GM12892 (cell line): ENCODE results near the gene TARP.
A peak's percentile ranks its signal among the peaks of the same experiment; 100 is the strongest.

Experiments
- DNase-seq: peaks from one replicate; pipeline ENCODE4 v3.0.0; 2011; ENCODE audit not compliant: insufficient read length
- FAIRE-seq: peaks from 2 replicates; lab custom pipeline; 2011; peaks lifted over from hg19 to GRCh38; lab: Jason Lieb, UNC
- POLR2A ChIP-seq: IDR thresholded peaks from 2 replicates; pipeline ENCODE4 v1.6.1; 2011; ENCODE audit warnings: low read depth, low read length, control low read depth
- POLR2AphosphoS5 ChIP-seq: IDR thresholded peaks from 2 replicates; pipeline ENCODE4 v1.6.1; 2011; ENCODE audit warnings: low read depth, low read length, control low read depth
- TAF1 ChIP-seq: IDR thresholded peaks from 2 replicates; pipeline ENCODE4 v1.6.1; 2011; ENCODE audit warnings: low read depth, mild to moderate bottlenecking, control low read depth, low read length, borderline replicate concordance

TARP gene

GRCh38 chr7:38217672-38218071 lies 55.8 kb downstream of the TARP start:
- TF ChIP-seq TAF1: no peak
- no peak for TF ChIP-seq POLR2AphosphoS5
- no peak for TF ChIP-seq POLR2A
- no peak for DNase-seq
- FAIRE-seq: no peak

GRCh38 chr7:38215735-38216670 lies 57.4 kb downstream of the TARP start:
- DNase-seq: peak; percentile 31
- TF ChIP-seq POLR2AphosphoS5 (no peak), TAF1 (no peak)
- FAIRE-seq: peak; percentile 89

- TF ChIP-seq POLR2A: no peak
- no peak for TF ChIP-seq TAF1
- no peak for TF ChIP-seq POLR2AphosphoS5
- FAIRE-seq (no peak), DNase-seq (no peak)
These were observed 58.3 kb downstream of the TARP start for GRCh38 chr7:38215115-38215514.

- FAIRE-seq (no peak), DNase-seq (no peak)
- TF ChIP-seq POLR2AphosphoS5: no peak
- no peak for TF ChIP-seq POLR2A
- TF ChIP-seq TAF1: no peak
These were observed 61.5 kb downstream of the TARP start for GRCh38 chr7:38211940-38212339.

GRCh38 chr7:38211486-38211885 lies 62.0 kb downstream of the TARP start:
- TF ChIP-seq TAF1: no peak
- TF ChIP-seq POLR2A: no peak
- TF ChIP-seq POLR2AphosphoS5: no peak
- FAIRE-seq (no peak), DNase-seq (no peak)
